ENCODE results near the gene GPHN.

DNA sequence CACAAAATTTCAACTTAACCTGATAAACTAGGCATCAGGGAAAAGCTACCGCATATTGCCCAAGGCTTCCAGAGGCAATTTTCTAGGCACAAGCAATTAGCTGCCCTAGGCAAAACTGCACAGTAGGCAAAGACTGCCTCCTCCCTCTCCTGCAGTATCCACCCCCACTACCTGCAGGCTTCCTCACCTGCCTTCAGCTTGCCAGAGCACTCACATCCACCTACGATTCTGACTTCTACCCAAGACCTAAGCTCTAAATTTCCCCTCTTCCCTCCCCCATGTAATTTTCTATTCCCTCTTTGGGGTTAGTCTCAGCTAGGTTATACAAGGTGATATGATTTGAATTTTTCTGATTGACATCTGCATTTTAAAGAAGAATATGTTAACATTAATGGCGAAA is 43.7 kb upstream of the GPHN start:
- TF ChIP-seq, protein P1, sequence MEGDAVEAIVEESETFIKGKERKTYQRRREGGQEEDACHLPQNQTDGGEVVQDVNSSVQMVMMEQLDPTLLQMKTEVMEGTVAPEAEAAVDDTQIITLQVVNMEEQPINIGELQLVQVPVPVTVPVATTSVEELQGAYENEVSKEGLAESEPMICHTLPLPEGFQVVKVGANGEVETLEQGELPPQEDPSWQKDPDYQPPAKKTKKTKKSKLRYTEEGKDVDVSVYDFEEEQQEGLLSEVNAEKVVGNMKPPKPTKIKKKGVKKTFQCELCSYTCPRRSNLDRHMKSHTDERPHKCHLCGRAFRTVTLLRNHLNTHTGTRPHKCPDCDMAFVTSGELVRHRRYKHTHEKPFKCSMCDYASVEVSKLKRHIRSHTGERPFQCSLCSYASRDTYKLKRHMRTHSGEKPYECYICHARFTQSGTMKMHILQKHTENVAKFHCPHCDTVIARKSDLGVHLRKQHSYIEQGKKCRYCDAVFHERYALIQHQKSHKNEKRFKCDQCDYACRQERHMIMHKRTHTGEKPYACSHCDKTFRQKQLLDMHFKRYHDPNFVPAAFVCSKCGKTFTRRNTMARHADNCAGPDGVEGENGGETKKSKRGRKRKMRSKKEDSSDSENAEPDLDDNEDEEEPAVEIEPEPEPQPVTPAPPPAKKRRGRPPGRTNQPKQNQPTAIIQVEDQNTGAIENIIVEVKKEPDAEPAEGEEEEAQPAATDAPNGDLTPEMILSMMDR (conservative IDR thresholded peaks at IDR 0.05; ENCODE audit: low read depth, low read length): no peak
- TF ChIP-seq POLR2A (IDR thresholded peaks at IDR 0.05; ENCODE audit: low read depth, low read length): no peak
- TF ChIP-seq RFX5 (IDR thresholded peaks at IDR 0.05; ENCODE audit: low read depth, low read length): no peak
- no peak for TF ChIP-seq RCOR1 (IDR thresholded peaks at IDR 0.05; ENCODE audit: insufficient replicate concordance, low read length)
